DMS 273 treated with DMSO at 0.1 percent for 48 hours (cell line): Measurements from ENCODE around the gene SHROOM3.

Experiments
- DNase-seq: peaks from one replicate; lab custom pipeline; 2025; lab: John Stamatoyannopoulos, UW

Gene SHROOM3

DNA sequence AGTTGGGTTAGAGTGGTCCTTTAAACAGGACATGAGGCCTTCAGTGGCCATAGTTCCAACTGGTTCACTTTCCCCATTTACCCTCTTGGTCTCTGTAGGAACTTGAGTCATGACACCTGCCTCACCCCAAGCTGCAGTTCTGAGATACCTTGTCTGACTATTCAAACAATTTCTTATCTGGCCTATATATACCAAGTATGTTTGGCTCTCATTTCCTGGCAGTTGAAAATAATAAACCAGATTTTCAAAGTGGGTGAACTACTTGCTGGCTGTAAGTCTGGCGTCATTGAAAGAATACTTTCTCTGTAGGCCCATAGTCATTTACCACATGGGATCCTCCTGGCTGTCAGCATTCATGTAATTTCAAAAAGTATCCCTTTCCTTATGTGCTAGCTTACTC is 228.8 kb downstream of the SHROOM3 start:
- DNase-seq: no peak

DNA sequence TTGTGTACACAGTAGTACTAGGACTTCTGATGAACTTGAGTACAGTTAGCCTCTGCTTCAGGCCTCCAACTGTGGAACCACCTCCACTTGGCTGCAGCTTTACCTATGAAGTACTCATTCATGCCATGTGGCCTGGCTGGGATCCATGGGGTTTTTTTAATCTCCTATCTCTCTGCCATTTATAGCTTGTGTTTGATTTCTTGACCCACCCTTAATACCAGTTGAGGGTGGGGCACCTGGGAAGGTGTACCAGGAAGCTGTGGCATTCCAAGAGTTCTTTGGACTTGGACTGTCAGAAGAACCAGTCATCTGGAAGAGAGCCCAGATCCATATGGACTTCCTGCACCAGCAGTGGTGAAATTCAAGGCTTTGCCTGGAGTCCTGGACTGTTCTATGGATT is 230.1 kb downstream of the SHROOM3 start:
- no peak for DNase-seq

DNA sequence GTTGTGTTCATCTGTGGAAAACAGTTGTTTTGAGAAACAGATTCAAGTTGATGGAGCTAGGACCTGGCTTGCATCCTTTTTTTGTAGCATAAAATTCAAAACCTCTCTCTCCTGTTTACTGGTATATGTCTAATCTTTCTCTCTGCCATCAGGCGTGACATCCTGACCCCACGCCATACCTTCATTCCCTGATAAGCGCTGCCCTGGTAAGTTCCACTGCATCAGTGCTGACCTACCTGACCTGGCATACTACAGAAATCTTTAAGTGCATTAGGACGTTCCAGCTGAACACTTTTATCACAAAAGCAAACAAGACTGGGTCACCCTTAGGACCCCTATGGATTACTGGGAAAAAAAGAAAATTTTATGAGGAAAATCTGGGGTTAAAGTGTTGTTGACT is 230.7 kb downstream of the SHROOM3 start:
- no peak for DNase-seq

DNA sequence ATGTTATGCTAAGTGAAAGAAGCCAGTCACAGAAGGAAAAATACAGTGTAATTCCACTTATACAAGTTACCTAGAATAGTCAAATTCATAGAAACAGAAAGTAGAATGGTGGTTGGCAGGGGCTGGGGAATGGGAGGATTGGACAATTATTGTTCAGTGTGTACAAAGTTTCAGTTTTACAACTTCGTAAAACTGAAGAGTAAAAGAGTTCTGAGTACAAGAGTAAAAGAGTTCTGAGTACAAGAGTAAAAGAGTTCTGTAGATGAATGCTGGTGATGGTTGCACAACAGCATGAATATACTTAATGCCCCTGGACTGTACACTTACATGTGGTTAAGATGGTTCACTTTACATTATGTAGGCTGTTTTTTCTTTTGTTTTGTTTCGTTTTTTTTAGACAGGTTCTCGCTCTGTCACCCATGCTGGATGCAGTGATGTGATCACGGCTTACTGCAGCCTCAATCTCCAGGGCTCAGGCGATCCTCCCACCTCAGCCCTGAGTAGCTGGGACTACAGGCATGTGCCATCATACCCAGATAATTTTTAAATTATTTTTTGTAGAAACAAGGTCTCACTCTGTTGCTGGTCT is 232.0 kb downstream of the SHROOM3 start:
- no peak for DNase-seq

DNA sequence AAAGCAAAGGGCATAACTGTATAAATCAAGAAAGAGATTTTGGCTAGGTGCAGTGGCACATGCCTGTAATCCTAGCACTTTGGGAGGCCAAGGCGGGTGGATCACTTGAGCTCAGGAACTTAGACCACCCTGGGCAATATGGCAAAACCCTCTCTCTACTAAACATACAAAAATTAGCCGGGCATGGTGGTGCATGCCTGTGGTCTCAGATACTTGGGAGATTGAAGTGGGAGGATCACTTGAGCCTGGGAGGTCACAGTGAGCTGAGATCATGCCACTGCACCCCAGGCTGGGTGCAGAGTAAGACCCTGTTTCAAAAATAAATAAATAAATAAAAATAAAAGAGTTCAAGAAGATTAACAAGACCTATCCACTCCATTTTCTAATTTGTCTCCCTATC is 235.6 kb downstream of the SHROOM3 start:
- no peak for DNase-seq

DNA sequence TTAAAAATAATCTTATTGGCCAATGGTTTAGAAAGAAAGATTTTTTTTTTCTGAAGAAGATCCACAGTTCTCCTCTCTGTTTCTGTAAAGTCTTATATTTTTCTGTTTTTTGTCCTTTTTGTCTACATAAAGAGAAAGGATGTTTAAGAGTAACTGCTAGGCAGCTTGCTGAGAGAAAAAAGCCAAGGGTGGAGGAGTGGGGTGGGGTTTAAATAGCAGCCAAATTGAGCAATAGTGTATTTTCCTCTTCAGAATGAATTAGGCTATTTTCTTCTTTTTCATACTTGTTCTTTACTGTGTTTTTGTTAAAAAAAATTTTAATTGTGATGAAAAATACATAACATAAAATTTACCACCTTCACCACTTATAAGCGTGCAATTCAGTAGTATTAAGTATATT is 238.3 kb downstream of the SHROOM3 start:
- no peak for DNase-seq

DNA sequence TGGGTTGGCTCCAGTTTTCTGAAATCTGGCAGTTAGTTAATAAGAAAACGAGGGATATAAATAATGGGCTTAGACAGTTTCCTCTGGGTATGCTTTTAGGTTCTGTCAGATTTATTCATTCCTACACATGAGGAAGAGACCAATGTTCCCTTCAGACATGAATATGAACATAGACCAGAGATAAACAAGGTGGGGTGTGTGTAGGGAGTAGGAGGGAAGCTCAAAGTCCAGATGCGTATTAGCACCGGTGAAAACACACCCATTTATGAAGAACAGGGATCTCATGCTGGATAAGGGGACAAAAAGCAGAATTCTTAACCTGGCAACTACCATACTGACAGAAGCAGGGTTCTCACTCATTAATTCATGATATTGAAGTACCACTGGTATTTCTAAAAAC is 240.0 kb downstream of the SHROOM3 start:
- DNase-seq: no peak

DNA sequence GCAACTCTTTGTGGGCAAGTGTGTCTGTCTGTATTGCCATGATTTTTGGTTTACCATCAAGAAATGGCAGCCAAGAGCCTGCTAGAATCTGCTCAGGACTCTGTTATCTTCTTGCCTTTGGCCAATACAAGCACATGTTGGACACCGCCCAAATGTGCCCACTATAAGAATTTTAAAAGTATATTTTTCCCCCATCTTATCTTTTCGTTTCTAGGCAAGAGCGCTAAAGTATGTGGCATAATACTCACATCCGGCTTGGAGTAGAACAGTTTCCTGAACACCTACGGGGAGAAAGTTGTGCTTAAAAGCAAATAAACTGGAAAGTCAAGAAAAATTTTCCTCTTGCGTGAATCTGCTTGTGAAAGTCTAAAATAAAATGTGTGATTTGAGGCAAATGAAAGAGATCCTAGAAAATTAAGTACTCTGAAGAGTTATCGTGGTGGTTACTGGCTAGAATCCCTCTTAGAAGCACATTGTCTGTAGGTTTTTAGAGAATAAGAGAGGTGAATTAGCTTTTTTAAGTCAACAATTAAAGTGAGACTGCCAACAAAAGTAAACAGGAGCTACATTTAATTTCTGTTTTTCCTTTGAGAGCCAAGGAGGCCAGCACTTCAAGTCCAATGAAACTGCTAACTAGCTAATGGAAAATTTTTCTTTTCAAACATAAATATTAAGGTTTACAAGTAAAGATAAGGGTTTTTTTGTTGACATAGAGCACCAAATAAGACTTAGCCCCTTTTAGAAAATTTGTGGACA is 242.7 kb downstream of the SHROOM3 start:
- DNase-seq: no peak

DNA sequence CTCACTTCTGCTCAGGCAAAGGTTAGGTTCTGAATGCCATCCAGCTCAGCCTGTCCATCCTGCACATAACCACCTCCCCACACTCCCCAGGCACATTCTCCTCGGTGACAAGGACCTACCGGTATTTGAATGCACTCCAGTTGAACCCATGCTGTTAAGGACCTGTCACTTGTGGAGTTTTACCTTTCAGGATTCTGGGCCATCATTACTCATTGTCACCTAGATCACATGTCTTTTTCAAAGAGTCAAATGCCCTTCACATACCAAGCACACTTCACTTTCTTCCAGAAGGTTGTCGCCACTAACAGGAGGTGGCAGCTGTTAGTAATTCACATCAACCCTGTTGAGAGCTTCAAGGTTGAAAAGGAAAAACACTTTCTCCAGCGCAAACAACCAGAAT is 244.7 kb downstream of the SHROOM3 start:
- no peak for DNase-seq

DNA sequence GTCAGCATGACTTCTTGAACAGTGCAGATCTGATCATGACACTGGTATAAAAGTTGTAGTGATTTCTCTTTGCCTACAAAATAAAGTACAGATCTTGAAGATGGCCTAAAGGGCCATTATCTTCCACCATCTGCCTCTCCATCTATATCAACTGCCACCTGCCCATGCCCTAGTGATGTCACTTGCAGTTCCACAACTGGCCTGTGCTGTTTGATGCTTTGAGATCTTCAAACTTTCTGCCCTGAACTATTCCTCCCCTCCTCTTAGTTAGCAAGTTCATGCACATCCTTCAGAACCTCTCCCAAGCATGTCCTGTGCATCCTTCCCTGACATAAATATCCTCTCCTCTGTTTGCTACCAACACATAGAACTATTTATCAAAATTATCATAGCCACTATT is 245.9 kb downstream of the SHROOM3 start:
- DNase-seq: no peak

DNA sequence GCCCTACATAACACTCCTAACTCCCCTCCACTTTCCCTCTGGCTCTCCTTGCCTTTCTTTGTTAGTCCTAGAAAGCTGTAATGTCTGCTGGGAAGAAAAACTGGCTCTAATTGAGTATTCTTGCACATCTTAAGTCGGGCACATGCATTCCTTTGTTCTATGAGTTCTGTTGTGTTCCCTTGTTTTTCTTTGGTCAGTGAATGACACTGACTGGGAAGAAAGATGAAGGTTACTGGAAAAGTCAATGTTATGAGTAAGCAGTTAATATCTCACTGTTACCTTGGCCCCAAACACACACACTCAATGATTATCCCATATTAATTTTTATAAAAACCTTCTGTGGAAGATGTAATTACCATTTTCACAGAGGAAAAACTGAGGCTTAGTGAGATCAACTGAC is 247.0 kb downstream of the SHROOM3 start:
- no peak for DNase-seq

DNA sequence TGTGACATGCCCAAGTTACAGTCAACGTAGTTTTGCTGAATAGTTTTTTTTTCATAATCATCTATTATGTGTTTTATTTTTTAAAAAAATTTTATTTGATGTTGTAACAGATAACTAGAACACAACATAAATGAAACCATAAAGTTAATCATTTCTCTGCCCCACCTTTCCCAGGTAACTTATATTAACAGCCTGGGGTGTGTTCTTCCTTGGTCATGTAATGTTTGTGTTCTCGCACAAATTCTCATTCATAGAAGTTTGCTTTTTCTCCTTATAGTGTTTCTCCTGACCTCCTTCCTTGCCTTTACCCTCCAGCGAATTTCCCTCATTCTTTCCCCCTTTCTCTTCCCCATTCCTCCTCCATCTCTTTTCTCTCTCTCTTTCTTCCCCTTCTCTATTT is 248.1 kb downstream of the SHROOM3 start:
- DNase-seq: no peak

DNA sequence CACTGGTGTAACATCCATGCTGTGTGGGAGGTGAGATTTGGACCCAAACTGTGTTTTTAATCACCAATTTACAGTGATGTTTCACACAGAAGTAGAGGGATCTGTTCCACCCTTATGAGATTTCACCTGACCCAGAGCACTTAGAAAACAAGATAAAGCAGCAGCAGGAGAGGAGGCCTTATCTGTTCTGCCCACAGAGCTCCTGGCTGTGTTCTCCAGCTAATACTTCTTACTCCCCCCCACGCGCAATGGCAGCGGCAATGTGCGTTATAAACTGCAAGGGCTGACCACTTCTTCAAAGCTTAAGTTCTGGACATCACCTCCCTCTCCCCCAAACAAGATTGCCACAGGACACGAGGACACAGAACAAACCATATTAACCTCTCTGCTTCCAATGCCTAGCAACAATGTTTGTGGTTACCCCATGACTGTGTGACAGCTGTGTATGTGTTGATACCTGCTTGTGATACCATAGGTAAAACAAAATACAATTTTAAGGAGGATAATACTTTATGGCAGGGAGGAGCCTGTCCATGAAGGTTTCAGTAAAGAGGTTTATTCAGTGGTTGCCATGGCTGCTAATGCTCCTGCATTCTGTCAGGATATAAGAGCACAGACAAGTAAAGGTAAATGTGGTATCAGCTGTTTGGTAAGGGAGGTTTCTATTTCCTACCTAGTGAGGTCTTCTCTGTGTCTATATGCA is 252.9 kb downstream of the SHROOM3 start:
- no peak for DNase-seq

DNA sequence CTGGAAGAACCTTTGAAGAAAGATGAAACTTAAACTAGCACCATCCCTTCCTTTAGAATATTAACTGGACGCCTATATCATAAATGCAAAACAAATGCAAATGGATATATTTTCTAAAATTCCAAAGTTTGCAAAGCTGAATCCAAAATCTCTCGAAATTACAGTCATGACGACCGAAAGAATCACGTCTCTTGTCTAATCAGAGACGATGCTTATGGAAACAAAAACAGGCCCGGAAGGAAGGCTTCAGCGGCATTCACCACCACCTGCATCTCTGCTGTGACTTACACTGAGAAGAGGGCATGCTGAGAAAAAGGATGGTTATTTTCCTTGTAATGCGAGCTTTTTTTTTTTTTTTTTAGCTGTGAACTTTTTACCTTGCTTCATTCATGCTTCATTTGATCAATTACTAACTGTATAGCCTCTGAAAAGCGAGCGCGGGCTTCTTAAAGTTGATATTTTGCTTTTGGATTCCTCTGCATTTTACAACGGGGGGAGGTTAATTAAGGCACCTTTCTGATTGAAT is 253.7 kb downstream of the SHROOM3 start:
- no peak for DNase-seq

DNA sequence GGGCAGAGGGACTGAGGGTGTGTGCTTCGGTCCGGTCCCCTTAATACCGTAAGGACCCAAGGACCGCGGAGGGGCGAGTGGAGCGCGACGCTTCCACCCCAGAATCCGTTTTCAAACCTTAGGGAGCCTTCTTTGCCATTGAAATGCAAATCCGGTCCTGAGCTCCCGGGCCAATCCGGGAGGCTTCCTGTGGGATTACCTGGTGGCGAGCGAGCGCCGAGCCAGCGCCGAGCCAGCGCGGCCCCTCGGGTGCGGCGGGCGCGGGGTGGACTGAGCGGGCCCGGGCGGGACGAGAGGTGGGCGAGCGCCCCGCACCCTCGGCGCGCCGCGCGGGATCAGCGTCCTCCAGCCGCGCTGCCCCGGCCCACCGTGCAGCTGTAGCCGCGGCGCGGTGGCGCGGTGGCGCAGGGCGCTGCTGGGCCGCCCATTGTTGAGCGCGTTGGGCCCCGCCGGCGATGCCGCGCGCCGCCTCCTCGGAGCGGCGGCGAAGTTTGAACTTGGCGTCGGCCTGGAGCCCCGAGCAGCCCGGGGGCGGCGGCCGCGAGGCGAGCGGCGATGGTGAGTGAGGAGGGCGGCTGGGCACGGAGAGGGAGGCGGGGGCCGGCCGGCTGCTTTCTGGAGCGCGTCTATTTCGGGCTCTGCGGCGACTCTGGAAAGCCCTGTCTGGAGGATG is 254.3 kb downstream of the SHROOM3 start:
- no peak for DNase-seq

DNA sequence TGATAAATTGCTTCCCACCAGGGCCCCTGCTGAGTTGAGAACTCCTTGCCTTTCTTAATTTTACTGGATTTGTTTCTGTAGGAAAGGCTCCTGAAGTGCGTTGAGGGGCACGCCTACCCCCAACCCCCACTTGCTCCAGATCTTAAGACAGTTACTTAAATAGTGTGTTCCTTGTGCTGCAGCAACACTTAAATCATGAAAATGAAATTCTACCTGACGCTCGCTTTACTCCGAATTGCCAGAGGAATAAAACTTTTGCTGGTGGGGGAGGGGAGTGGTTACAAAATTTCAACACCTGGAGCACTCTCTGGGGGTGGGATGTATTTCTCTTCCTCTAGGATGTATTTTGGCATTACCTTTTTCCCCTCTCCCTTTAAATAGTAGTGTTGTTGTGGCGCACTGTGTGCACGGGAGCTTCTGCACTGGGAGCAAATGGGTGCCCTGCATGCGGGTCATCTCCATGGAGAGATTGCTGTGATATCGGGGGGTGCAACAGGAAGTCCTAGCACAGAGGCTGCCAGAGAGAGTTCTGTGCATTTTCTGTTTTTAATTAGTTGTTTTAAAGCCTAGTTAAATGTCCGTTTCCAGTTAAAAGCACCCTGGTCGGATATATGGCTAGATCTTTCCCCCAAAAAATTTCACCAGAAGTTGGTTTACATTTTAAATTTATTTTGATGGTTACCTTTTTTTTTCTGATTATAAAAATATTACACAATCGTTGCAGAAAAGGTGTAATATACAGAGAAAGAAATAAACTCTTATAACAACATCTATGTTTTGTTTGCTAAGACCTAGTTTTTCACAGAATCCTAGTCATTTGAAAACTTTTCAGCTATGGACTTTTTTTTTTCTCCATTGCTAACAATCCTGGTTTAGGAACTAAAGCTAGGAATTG is 255.2 kb downstream of the SHROOM3 start:
- DNase-seq: no peak

DNA sequence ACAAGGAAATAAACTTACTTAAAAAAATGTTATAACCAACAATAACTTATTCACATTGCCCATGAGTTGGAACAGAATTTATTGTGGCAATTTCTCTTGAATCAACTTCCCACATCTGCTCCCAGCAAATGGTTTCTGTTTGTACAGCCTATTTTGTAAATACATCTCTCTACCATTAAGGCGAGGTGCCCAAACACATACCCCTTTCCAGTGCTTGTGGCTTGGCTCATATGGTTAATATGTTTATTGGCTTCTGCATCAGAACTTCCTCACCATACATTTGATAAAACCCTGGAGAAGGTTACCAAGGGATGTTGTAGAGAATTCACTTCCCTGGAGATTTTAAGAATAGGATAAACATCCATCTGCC is 255.9 kb downstream of the SHROOM3 start:
- no peak for DNase-seq

DNA sequence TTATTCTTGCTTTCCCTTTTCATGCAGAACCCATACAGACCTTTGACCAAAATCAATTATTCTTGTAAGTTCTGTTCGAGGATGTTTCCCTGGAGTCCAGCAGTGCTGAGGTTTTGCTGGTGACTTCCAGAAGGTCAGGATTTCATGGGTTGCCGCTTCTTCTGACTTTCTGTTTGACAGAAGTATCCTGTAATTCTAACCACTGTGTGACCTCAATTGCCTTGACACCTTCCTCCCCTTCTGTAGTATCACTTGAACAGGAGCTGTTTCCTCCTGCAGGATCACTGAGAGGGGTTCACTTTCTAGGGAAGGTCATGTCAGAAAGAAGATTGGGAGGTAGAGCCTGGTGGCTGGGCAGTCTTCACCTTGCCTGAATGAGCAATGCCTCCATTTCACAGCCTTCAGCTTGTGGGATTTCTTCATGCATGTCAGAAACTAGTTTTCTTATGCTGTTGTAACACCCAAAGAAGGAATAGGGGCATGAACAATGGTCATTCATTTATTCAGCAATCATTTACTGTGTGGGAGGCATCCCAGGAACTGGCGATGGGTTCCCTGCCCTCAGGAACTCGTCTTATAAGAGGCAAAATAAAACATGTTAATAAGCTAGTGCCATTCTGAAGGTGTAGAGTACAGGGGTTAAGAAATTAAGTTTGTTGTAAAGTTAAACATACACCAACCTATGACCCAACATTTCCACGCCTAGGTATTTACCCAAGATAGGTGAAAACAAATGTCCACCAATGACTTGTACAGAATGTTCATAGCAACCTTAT is 257.0 kb downstream of the SHROOM3 start:
- DNase-seq: no peak

DNA sequence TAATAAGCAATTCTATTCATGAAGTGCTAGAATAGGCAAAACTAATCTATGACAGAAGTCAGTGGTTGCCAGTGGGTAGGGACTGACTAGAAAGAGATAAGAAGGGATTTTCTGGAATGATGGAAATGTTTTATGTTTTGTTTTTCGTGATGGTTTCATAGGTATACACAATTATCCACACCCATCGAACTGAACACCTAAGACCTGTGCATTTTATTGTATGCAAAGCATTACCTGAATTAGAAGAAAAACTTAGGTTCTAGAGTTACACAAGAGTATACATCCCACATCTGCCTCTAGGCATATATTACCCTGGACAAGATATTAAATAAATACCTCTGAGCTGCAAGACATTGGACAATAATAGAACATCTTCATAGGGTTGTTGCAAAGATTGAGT is 257.7 kb downstream of the SHROOM3 start:
- DNase-seq: no peak

DNA sequence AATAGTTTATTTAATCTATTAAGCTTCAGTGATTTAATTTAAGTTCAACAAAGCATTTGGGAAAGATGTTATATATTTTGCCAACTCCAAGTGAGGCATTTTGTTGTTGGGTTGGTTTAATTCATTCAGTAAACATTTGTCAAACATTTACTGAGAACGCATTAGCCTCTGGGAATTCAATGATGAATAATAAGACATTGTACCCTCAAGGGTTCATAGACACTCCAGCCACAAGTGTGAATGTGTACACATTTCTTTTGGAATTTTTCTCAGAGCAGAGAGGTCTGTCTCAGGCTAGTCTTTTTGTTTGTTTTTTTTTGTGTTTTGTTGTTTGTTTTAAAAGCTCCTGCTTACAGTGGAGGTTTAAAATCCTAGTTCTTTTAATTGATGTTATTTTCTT is 259.0 kb downstream of the SHROOM3 start:
- no peak for DNase-seq

DNA sequence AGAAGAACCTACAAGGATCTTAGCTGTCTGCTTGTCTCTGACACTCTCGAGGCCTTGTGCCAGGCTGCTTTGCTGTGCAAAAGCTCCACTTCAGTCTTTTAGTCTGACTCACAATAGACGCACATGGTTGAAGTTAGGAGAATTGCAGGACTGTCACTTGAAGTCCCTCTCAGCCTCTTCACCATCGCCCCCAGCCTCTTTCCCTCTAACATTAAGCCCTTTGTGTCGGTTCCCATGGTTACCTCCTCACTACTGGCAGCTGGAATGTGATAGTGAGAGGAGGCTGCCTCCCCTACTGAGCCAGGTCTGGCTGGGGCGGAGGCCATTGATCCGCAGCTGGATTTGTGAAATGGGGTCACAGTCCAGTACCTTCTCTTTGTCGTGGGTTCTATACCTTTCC is 261.1 kb downstream of the SHROOM3 start:
- DNase-seq: no peak
